RWPE1 (cell line): ENCODE results near the gene PRKCQ.

ENCODE experiments used
- CTCF ChIA-PET: fragments of 350-600 bp; sonication (Branson Sonifier 250); formaldehyde crosslinking; extraction: SDS; loops from one replicate; lab custom pipeline; 2021; lab: Yijun Ruan, JAX
- POLR2A ChIA-PET: fragments of 400-600 bp; formaldehyde crosslinking; extraction: SDS; loops from one replicate; lab custom pipeline; 2020; ENCODE audit warnings: antibody characterized with exemption; ENCODE audit not compliant: low non-redundant PET; lab: Yijun Ruan, JAX
- DNase-seq: peaks from one replicate; pipeline ENCODE4 v3.0.0; 2012; ENCODE audit warnings: low spot score
- H3K27ac ChIP-seq: fragments of 450-650 bp; 2 replicates; pipeline ENCODE4 v1.5.1; 2017
- TF ChIP-seq, protein P1 (sequence below): fragments of 450-650 bp; conservative IDR thresholded peaks from 2 replicates; pipeline ENCODE4 v1.5.1; 2017; ENCODE audit warnings: low read depth, mild to moderate bottlenecking

The PRKCQ gene

DNA sequence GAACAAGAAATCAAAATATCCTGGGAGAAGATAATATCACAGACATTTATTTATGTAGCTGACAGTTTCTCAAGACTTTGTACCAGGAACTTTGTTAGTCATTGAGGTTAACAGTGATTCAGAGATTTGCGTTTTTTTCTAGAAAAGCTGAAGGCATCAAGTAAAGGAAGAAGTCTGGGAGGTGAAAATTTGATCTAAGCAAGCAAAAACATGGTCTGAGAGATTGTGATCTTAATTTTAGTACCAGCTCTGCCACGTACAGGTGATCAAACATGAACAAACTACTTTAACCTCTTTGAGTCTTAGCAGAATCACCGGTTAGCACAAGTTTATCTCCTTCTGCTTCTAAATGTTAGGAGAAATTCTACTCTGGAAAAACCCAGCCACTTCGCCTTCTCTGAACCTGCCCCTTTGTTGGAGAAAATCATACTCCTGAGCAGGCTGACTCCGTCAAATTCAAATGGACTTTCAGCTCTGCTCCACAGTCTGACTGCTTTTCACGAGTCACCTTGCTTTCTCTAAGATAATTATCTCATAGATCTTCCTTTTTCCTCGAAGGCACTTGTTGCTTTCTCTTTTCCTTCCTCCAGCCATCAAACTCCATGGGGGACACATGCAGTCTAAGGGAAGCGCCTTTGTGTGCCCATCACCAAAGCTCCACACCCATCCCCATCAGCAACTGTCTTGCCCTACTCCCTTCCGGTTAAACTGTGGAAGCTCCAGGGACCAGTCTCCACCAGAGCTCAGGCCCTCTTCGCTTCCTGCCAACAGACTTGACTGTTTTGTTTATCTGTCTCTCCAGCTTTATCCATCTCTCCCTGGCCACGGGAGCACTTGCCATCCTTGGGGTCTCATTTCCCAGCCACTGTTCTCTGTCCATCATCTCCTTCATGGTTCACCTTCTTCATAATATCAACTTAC is 86.3 kb downstream of the PRKCQ start:
- POLR2A ChIA-PET: no interaction called here
- TF ChIP-seq, protein P1, sequence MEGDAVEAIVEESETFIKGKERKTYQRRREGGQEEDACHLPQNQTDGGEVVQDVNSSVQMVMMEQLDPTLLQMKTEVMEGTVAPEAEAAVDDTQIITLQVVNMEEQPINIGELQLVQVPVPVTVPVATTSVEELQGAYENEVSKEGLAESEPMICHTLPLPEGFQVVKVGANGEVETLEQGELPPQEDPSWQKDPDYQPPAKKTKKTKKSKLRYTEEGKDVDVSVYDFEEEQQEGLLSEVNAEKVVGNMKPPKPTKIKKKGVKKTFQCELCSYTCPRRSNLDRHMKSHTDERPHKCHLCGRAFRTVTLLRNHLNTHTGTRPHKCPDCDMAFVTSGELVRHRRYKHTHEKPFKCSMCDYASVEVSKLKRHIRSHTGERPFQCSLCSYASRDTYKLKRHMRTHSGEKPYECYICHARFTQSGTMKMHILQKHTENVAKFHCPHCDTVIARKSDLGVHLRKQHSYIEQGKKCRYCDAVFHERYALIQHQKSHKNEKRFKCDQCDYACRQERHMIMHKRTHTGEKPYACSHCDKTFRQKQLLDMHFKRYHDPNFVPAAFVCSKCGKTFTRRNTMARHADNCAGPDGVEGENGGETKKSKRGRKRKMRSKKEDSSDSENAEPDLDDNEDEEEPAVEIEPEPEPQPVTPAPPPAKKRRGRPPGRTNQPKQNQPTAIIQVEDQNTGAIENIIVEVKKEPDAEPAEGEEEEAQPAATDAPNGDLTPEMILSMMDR: no peak
- CTCF ChIA-PET: interaction anchor here (0.6 kb wide), 1 partner anchor 20 kb away, joined by 3 read pairs; no protein-coding TSS in a partner anchor
- DNase-seq: peak; percentile 48
- no peak overlapping the region for H3K27ac ChIP-seq

DNA sequence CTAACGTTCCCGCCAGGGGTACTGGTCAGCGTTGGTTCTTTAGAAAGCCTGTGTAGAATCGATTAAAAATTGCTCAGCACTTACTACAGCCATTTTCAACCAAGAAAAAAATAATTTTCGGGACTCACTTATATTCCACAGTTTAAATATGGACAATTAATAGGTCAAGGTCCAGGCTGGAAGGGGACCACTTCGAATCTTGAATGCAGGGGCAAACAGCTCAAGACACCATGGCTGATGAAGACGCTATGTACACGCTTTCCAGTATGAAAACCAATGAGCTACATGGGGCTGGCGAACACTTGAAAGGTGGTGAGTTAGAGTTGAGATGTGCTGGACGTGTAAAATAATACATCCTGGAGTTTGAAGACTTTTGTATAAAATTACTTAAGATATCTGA is 87.2 kb downstream of the PRKCQ start:
- ChIA-PET POLR2A (no interaction called here), CTCF (interaction anchor here (0.6 kb wide), 1 partner anchor 19 kb away, joined by 3 read pairs; no protein-coding TSS in a partner anchor)
- no peak overlapping the region for H3K27ac ChIP-seq
- TF ChIP-seq, protein P1: no peak
- no peak for DNase-seq

DNA sequence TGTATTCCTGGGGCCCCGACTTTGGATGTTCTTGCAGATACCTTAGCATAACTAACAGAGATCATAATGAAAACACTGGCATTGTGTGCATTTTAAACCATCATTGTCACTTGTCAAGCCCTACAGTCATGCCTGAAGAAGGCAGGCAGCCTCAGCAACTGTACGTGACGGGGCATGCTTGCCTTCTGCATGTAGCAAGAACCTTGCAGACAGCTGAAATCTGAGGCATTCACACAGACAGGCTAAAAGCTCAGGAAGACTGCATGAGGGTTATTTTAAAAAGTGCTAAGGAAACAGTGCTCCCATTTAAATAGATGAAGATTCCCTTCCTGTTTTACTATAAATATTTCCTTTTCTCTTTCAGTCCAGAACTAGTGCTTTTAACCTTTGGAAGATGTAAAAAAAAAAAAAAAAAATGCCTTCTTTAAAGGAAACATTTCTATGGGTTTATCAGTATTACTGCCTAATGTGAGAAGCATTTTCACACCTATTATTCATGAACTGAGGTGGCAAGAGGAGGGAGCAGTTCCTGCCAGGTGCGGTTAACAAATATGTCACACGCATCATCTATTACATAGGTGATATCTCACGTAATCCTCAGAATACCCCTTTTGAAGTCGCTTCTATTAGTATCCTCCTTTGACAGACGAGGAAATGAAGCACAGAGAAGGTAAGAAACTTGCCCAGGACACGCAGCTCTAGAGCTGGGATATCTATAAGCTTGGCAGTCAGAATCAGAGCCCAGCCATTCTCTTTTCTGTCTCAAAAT is 88.1 kb downstream of the PRKCQ start:
- ChIA-PET POLR2A (no interaction called here), CTCF (interaction anchor here (0.6 kb wide), 1 partner anchor 249 kb away, joined by 3 read pairs; no protein-coding TSS in a partner anchor)
- H3K27ac ChIP-seq: peak overlapping the region; percentile 19; the same call in 1 of the 2 replicates
- peak; percentile 64 for DNase-seq
- TF ChIP-seq, protein P1: no peak

DNA sequence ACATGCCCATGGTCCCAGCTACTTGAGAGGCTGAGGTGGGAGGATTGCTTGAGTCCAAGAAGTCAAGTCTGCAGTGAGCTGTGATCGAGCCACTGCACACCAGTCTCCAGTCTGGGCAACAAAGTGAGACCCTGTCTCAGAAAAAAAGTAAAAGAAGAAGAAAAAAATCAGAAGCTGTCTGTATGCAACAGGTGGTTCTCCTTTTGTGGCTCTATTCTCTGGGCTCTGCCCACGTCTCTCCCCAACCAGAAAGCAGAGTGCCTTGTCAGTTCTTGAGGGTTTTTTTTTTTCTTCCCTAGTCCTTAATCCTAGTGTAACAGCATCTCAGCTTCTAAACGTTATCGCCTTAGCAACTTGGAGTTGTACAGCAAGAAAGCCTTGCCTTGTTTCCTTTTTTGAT is 89.5 kb downstream of the PRKCQ start:
- CTCF ChIA-PET: interaction anchor here (0.7 kb wide), 1 partner anchor 21 kb away, joined by 4 read pairs; no protein-coding TSS in a partner anchor
- no peak for DNase-seq
- POLR2A ChIA-PET: no interaction called here
- TF ChIP-seq, protein P1: no peak
- H3K27ac ChIP-seq: no peak overlapping the region

DNA sequence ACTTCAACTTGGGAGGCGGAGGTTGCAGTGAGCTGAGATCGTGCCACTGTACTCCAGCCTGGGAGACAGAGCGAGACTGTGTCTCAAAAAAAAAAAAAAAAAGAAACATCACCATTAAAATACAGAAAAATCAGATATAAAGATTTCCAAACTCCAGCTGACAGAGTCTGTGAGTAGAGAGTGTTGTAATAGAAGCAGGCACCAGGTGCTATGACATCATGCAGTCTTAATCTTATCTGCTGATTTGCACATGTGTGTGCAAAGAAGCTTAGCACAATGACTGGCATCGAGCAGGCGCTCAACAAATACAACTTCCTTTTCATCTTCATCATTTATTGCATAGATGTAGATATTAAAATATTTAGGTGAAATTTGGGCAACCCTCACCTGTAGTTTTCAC is 92.2 kb downstream of the PRKCQ start:
- no peak for DNase-seq
- ChIA-PET POLR2A (no interaction called here), CTCF (no interaction called here)
- TF ChIP-seq, protein P1: no peak
- H3K27ac ChIP-seq: no peak overlapping the region

DNA sequence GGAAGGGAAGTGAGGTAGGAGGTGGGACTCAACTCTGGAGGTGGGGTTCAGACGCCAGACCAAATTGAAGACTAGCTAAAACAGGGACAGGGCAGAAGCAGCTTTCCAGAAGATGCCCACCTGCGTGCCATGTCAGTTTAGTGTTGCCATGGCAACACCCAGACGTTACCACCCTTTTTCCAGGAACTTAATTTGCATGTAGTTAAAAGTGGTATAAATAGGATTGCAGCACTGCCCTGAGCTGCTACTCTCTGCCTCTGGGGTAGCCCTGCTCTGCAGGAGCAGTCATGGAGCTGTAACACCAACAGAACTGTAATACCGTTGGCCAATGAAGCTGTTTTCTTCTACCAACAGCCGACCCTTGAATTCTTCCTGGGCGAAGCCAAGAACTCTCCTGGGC is 93.8 kb downstream of the PRKCQ start:
- no peak for DNase-seq
- ChIA-PET POLR2A (no interaction called here), CTCF (no interaction called here)
- TF ChIP-seq, protein P1: no peak
- no peak overlapping the region for H3K27ac ChIP-seq
